SH-SY5Y (cell line): Measurements from ENCODE around the gene APOL2.

Source experiments
- GATA2 ChIP-seq: IDR thresholded peaks from 2 replicates; pipeline ENCODE4 v1.6.1; 2011; ENCODE audit warnings: mild to moderate bottlenecking, low read depth, low read length
- GATA3 ChIP-seq: IDR thresholded peaks from 2 replicates; pipeline ENCODE4 v1.6.1; 2011; ENCODE audit warnings: low read depth, mild to moderate bottlenecking, low read length, moderate library complexity

DNA sequence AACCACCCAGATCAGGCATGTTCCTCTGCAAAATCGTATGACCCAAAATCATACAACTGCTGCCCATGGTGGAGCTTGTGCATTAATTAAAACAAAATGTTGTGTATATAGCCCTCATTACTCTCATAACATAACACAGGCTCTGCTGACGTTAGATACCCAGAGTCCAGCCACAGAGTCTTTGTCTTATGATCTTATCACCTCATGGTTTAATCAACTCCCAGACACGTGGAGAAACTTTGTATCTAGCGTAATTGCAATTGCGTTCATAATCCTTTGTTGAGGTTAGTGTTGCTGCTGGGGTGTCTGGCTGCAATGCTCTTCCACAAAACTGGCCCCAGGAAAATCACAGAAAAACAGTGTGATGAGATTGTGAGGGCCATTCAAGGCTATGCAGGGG, 8.6 kb upstream of the APOL2 start:
- TF ChIP-seq GATA2 (no peak), GATA3 (no peak)
